H54 (cell line): ENCODE data around the gene HNF4A.
A peak's percentile ranks its signal among the peaks of the same experiment; 100 is the strongest.

Experiments used
- DNase-seq: peaks from one replicate; pipeline ENCODE4 v3.0.0; 2011; ENCODE audit warnings: low spot score, mixed read lengths; ENCODE audit not compliant: insufficient read length
- FAIRE-seq: peaks from 3 replicates; lab custom pipeline; 2011; peaks lifted over from hg19 to GRCh38; lab: Jason Lieb, UNC
- POLR2A ChIP-seq: IDR thresholded peaks from 2 replicates; pipeline ENCODE4 v1.6.1; 2011; ENCODE audit warnings: low read depth, mild to moderate bottlenecking, low read length

The HNF4A gene

DNA sequence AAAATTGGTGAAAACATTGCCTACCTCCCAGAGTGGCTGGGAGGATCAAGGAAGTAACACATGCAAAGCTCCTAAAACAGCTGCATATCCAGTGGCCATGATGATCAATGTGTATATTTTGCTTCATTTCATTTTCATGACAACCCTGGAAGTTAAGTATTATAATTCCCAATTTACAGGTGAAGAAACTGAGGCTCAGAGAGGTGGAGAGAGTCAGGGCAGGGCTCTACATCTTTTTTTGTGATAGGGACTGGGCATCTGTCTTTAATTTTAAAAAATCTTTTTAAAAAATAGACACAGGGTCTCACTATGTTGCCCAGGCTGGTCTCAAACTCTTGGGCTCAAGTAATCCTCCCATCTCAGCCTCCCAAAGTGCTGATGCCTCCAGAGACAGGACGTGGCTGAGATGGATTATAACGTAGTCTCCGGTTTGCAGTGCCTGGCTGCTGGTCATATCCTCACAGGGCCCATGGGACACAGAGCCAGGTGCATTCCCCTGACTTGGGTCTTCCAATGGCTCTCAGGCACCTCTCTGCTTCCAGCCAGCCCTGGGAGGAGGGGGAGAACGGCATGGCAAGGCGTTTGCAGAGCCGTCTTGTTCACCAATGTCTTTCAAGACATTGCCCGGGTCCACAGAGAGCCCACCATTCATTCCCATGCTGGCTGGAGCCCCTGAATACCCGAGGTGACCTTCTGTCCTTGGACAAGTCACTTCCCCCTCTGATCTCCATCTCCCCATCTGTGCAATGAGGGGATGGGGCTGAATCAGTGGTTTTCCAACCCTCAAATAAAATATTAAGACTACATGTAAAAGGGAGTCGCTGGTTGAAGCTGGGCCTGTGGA, 38.3 kb downstream of the HNF4A start:
- TF ChIP-seq POLR2A, result no peak
- DNase-seq, result no peak
- no peak for FAIRE-seq

DNA sequence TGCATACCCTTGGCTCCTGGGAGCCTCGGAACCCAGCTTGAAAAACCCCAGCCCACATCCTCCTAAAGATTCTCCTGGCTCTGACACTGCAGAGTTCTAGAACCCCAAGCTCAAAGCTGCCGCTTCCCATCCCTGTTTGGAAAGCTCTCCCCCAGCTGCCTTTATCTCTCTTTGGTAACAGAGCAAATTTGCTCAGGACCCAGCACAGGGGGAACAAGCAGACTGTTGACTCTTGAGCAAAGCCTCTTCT, 38.9 kb downstream of the HNF4A start:
- FAIRE-seq, result no peak
- DNase-seq, result no peak
- TF ChIP-seq POLR2A, result no peak

DNA sequence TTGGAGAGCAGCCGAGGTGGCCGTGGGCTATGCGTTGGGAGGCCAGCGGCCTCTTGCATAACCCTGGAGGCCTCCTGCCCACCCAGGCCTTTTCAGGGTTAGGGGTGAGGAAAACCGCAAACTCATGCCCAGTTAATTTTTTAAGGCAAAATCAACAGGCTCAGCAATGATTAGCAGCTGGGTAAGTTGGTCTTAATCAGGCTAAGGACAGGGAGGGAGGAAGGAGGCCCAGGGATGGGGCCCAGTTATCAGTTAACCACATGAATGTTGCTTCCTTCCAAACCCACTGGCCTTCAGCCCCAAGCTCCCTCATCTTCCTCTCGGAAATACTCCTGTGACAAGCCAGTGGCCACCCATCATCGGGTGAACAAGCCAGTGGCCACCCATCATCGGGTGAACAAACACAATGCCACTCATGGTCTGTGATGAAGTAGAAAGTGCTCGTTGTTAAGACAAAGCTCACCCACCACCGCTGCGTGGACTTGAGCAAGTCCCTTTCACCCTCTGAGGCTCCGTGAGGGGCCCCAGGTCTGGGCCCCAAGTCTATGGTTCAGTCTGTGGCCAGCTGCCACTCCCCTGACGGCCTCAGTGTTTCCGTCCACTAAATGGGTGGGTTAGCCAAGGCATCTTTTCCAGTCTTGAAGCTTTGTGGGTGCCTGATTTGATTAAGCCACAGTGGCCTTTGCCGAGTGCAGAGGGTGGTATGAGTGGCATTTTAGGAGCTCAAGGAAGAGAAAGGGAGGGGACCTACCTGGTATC, 39.4 kb downstream of the HNF4A start:
- no peak for FAIRE-seq
- DNase-seq, result no peak
- no peak for TF ChIP-seq POLR2A

DNA sequence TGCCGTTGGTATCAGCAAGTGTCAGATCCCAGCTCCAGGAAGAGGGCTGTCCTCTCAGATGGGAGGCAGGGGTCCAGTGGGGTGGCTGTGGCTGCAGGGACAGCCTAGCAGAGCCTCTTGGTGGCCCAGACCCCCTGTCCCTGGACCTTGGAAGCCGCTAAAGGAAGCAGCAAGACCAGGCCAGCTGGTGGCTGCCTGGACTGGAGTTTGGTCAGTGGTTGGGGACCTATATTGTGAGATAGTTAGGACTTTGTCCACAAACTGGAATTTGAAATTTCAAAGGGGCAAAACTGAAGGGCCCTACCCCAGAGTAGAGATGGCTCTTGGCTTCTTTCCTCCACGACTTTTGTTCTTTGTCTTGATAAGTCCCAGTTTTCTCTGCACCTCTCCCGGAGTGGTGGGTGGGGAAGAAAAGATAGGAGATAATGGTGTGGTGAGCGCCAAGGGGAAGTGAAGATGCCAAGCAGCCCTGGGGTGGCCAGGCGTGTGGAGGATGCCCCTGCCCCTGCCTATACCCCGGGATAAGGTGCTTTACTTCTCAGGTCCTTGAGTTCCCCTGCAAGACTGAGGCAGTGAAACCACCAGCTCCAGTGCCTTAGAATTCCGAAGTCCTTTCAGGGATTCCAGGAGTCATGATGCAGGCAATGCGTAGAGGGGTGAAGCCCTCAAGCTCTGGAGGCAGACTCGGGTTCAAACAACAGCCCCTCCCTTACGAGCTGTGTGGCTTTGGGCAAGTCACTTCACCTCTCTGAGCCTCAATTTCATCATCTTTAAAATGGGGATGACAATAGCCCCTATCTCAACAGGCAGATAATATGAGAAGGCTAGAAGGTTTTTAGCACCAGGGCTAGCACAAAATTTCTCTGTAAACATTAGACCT, 40.2 kb downstream of the HNF4A start:
- TF ChIP-seq POLR2A, result no peak
- FAIRE-seq, result no peak

DNA sequence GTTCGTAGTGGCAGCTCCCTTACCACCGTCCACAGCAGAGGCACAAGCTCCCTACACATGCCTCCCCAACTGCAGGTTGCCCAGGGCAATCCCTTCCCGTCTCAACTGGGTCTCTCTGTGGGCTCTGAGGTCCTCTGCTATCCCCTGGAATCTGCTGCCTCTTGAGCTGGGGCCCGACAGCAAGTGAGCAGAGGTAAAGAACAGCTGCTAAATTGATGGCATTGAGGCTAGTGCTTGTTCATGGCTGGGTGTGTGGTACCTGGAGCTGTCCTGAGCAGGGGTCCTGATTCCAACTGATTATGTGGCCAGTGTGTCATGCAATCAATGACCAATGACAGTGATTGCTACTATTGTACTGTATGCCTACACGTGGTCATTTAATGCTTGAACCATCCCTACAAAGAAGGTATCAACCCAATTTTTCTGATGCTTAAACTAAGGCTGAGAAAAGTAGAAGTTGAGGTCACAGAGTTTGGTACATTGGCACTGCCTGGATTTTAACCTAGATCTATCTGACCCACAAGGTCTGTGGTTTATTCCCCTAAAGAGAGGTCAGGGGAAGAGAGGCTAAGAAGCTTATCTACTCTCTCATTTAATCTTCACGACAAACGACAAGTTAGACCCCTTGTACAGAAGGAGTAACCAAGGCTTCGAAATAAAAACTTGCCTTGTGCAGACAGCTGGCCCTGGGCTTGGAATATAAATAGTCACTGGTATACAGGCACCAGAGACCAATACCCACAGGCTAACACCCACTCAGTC, 41.1 kb downstream of the HNF4A start:
- no peak for FAIRE-seq
- no peak for TF ChIP-seq POLR2A
- DNase-seq, result no peak

More for the DNA sequence above, 40.2 kb downstream of the HNF4A start:
- no peak for DNase-seq

DNA sequence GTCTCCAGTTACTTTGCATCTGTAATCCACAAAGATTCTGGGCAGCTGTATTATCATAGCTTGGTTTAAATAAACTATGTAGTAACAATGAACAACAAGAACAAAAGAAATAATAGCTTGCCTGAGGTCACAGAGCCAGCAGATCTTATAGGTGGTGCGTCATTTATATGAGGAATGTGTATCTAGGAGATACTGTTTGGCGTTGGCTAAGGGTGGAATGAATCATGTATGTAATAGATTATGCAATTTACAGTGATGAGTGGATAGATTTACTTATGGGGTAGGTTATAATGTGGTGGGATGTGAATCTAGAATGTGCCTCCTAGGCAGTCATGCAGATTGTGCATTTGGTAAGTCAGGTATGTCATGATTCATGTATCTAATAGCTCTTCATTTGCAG, 42.8 kb downstream of the HNF4A start:
- no peak for FAIRE-seq
- no peak for TF ChIP-seq POLR2A
- peak; percentile 65 for DNase-seq

DNA sequence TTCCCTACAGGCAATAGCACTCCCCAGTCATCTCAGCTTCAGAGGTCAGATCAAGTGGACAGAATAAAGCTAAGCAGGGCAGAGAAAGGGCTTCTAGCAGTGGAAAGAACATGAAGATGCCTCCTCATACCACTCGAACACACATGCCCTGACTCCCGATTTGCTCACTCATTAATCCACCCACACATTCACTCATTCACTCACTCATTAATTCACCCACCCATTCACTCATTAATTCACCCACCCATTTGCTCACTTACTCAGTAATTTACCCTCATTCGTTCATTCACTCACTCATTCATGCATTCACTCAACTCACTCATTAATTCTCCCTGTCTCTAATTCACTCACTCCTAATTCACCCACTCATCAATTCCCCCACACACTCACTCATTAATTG, 43.9 kb downstream of the HNF4A start:
- no peak for FAIRE-seq
- TF ChIP-seq POLR2A, result no peak
- DNase-seq, result no peak

DNA sequence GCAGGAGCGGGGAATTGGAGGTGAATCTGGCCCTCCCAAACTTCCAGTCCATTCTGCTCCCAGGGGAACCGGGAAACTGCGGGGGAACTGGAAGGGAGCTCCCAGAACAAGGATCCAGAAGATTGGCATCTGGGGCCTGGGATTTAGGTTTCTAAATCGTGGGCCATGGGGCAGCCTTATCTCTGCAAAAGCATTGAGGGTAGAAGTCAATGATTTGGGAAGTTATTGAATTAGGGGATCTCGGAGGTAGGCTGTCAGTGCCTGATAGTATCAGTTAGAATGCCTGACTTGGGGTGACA, 45.1 kb downstream of the HNF4A start:
- FAIRE-seq, result no peak
- no peak for TF ChIP-seq POLR2A
- no peak for DNase-seq

DNA sequence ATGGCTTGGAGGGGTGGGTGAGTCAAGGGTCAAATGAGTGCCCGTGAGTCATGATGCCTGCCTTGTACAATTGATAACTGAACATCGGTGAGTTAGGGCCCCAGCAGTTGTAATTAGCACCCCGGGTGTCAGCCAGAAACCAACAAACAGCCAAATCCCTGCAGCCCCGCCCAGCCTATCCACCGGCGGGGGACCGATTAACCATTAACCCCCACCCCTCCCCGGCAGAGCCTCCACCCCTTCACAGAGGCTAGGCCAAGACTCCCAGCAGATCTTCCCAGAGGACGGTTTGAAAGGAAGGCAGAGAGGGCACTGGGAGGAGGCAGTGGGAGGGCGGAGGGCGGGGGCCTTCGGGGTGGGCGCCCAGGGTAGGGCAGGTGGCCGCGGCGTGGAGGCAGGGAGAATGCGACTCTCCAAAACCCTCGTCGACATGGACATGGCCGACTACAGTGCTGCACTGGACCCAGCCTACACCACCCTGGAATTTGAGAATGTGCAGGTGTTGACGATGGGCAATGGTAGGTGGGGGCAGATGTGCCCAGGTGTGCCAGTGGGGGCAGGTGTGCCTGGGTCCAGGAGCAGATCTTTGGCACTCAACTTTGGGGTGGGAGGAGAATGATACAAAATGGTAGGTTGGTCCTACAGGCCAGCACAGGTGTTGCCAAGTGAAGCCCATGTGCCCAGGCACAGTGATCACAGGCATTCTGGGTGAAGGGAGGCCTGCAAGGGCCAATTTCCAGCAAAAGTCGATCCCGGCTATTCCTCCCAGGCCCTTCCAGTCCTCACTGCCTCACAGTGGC, 45.7 kb downstream of the HNF4A start:
- no peak for TF ChIP-seq POLR2A
- FAIRE-seq (no peak), DNase-seq (no peak)

DNA sequence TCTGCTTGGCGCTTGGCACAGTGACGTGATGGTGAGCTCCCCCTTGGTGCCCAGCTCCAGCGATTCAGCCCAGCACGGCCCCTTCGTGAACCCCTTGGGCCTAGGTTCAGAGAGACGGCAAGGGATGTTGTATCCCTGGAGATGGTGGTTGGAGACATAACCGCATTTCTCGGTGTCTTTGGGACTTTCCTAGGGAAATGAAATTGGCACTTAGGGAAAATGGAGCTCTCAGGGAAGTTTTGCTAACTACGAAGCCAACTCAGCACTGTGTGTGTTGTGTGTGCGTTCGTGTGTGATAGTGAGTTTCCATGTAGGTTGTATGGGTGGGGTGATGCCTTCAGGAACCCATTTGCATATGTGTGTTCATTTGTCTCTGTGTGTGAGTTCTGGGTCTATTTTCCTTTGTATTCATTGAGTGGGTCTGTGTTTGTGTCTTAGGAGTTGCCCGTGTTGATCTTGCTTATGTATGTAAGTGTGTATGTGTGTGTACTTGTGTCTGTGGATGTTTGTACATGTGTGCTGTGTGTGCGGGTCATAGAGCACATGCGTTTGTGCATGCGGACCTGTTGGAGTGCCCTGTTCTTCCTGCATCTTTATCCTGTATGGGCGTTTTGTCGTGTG, 46.4 kb downstream of the HNF4A start:
- no peak for TF ChIP-seq POLR2A
- DNase-seq, result no peak
- FAIRE-seq, result no peak

DNA sequence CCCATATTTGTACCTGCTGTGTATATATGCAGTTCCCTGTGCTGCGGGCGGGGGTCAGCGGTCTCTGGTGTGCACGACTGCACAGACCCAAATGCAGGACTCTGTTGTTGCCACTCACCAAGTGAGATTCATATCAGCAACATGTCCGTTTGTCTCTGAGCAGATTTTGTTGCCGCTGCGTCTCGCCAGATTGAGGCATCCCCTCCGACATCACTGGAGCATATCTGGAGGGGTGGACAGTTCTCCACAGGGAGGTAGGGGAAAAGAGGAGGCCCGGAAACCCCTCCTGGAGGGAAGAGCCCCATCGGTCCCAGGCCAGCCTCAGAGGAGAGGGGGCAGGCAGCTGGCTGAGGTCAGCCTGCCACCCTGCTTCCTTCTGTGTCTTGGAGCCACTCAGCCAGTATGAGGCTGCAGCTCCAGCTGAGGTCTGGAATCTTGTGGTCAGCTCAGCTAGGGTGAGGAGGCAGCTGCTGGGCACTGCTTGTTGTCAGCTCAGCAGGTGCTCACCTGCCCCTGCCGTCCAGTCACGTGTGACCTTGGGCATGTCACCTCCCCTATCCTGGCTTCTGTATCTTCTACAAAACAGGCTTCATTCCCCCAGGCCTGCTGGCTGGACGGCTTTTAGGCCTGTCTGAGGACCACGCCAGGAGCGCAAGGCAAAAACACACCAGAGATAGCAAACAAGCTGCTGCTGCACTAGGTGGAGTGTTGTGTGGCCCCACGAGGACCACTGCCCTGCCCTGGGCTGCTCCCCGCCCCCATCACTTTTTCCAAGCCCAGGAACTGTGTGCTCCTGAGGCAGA, 47.1 kb downstream of the HNF4A start:
- TF ChIP-seq POLR2A, result no peak
- peak; percentile 78 for DNase-seq
- FAIRE-seq, result no peak
